GM19324 (cell line): ENCODE measurements around the gene MAN1B1.
"Not testable (repeated sequence)": the region's sequence is repeated elsewhere in the genome, so short reads cannot be mapped to it uniquely, and the experiment has no call there.

Source experiments
- ATAC-seq: cut with Tn5 transposase; IDR thresholded peaks from one replicate; pipeline ENCODE4 v1.9.1; 2021; ENCODE audit warnings: mild to moderate bottlenecking, moderate library complexity; ENCODE audit not compliant: unreplicated experiment, low FRiP score

MAN1B1 gene

DNA sequence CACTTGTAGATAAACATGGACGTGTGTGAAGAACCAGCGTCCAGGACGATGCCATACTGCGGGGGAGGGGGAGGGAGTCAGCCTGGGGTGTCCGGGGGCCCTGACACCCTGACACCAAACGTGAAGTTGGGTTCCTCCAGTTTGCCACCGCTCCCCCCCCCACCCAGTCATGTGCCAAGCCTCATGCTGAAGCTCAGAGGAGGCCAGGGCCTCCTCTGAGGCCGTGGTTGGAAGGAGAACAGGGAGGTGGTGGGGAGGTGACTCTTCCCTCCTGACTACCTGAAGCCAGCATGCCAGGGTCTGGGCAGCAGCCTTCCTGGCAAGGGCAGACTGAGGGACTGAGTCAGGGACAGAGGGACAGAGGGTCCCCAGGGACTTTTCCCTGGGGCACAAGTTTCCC lies 34.5 kb upstream of the MAN1B1 start:
- ATAC-seq = no peak

GRCh38 chr9:137052998-137053943 lies 33.5 kb upstream of the MAN1B1 start:
- no peak for ATAC-seq

DNA sequence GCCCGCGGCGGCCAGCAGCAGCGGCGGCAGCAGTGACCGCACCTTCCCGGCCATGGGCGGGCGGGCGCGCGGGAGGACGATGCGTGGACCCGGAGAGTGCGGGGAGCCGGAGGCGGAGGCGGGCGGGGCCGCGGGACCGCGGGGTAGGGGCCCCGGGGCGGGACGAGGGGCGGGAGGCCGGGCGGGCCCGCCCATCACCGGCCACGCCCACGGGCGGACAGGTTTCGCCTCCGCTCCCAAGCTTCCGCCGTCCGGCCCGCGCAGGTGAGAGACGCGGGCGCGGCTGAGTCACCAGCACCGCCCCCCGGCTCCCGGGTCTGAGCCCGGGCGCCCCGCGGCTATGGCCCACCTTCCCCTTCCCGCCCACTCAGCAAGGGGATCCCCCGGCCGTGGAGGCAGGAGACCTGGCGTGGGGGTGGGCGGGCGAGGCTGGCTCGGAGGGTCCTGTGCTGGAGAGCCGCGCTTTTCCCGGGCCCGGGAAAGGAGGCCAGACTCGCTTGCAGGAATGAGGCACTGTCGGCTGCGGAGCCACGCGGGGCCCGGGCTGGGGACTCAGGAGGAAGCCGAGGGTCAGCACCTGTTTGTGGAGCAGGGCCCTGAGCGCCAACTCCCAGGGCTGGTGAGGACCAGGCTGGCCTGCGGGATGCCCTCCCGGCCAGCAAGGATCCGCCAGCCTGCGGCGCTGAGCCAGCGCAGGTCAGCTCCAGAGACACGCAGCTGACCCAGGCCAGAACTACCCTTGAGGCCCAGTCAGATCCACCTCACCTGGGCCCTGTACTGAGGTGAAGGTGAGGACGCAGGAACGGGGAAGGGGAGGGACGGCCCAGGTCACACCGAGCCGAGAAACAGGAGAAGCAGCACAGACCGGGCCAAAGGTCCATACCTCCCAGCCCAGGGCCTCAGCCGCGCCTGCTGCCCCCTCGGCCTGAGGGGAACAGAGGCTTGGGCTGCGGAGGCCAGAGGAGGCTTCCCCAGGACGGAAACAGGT lies 32.5 kb upstream of the MAN1B1 start, which contains the start of gene ENTPD2:
ENTPD2 (minus strand) TSS at position 118 of the 988 bp plus-strand sequence; CDS start at position 54, 64 bp downstream.
- ATAC-seq = no peak

DNA sequence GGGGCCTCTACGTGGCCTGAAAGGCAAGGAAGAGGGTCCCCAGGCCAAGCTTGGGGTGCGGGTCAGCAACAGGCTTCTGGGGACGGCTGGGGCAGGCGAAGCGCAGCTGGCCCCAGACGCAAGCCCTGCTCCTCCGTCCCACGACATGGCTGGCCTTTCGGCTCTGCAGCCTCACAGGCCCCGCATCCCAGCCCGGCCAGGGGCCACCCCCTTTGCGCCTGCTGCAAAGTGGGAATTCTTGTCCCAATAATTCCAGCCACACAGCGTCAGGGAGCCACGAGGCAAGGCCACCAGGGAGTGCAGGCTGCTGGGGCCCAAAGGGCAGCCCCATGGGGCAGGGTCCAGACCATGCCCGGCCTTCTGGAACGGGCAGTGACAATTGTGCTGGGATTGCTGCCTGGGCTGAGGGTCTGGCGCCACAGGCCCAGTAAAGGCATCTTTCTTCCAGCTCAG lies 31.8 kb upstream of the MAN1B1 start:
- no peak for ATAC-seq

DNA sequence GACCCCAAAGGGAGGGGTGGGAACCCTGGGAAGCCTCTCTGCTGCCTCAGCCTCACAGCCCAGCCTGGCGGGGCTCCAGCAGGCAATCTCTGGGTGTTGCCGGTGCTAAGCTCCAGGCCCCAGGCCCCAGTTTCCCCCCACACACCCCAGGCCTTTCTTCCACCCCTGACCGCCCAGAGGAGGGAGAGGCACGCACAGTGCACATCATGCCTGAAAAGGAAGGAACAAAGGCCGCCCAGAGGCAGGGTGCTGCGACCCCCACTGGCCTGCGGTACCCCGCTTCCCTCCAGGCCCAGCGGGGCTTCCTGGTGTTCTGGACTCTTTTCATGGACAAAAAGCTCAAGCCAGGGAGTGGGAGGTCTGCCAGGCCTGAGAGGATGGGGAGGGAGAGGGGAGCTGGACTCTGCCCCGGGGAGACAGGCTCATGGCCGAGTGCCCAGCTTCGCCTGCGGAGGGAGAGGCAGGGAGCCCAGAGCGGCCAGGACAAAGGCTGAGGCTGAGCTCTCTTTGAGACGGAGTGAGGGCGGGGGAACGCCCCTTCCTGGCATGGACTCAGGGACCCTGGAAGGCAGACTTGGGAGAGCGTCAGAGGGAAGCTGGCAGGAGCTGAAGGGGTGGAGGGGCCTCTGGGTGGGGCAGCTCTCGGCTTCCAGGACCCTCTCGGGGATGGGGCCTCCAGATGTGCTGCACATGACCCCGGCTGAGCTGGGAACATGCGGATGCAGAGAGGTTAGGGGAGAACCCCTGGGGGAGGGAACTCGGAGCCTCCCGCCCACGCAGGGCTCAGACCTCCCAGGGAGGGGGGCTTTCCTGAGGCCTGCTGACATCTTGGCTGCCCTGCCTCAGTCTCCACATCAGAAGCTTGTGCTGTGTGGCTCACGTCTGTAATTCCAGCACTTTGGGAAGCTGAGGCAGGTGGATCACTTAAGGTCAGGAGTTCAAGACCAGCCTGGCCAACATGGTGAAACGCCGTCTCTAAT lies 31.1 kb upstream of the MAN1B1 start:
- ATAC-seq = no peak

- ATAC-seq = no peak
Observed at GRCh38 chr9:137056739-137057415, 29.9 kb upstream of the MAN1B1 start.

- ATAC-seq = no peak
Observed at GRCh38 chr9:137057545-137057944, 29.2 kb upstream of the MAN1B1 start.

DNA sequence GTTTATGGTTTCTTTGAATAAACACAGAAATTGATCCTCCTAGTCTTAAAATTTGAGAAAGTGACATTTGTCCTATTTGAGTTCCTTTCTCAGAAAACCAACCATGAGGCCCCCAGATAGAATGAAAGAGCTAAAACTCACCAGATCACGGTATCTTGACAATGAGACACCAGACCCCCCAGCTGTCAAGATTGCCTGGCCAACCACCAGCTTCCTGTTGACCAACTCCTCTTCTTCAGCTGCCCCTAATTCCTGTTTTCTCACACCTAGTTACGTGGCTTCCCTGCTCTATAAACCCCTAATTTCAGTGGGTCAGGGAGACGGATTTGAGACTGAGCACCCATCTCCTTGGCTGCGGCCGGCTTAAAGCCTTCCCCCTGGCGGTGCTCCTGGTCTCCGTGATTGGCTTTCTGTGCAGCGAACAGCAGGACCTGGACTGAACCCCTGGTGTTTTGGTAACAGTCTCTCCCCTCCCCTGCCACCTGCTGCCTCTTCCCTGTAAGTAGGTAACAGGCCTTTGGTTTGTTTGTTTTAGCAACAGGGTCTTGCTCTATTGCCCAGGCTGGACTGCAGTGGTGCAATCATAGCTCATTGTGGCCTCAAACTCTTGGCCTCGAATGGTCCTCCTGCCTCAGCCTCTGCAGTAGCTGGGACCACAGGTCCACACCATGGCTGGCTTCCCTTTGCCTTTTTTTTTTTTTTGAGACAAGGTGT lies 28.1 kb upstream of the MAN1B1 start:
- no peak for ATAC-seq

DNA sequence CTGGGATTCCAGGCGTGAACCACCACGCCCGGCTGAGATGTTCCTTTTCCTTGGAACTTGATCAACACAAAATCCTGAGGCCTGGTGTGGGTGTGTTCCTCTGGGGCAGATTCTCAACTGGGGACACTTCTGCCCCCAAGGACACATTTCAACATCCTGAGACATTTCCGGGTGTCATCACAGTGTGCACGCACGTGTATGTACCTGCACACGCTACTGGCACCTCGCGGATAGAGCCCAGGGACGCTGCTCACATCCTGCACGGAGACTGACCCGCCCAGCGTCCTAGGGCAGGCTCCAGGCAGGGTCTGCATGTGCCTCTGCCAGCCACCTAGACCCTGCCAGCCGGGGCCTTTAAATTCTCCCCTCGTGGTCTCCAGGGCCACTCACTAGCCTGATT lies 24.4 kb upstream of the MAN1B1 start:
- ATAC-seq = no peak

GRCh38 chr9:137062798-137063197 lies 24.0 kb upstream of the MAN1B1 start:
- ATAC-seq = not testable (repeated sequence)

GRCh38 chr9:137063311-137064026 lies 23.3 kb upstream of the MAN1B1 start:
- no peak for ATAC-seq

- no peak for ATAC-seq
Observed at GRCh38 chr9:137064027-137064879, 22.5 kb upstream of the MAN1B1 start.

DNA sequence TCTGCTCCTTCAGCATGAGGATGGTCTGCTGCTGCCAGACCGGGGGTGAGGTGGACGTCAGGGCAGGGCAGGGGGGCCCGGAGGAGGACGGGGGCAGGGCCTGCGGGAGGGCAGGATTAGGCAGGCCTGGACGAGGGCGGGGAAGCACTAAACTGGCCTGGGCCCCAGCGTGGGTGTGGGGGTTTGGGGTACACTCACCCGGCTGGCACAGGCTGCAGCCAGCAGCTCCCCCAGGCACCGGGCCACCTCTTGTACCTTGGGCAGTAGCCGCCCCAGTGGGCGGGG lies 22.0 kb upstream of the MAN1B1 start:
- ATAC-seq = no peak

DNA sequence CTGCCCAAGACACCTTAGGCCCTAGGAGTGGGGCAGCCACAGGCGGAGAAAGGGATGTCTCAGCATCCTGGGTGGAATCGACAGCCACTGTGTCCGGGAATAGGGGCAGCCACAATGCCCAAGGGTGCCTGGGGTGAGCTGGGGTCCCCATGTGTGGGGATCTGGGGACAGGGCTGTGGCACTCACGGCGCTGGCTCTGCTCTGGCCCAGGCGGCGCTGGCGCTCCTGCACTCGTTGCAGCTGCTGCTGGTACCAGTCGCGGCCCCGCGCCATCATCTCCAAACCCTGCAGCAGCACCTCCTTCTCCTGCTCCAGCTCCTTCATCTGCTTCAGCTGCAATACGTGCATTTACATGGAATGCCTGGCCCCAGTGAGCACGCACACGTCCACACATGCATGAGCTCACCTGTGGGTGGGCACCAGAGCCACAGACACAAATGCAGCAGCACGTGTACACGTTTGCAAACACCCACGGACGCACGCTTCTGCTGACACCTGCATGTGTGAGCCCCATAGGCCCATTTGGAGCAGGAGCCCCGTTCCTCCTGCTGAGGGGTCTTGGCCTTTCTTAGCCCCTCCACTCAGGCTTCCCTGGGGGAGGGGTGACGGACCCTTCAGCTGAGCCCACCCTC lies 21.3 kb upstream of the MAN1B1 start:
- ATAC-seq = no peak

- ATAC-seq = no peak
Observed at GRCh38 chr9:137066096-137066861, 20.5 kb upstream of the MAN1B1 start.
